GM13977 (cell line): ENCODE measurements around the gene ACSBG1.

Source experiments
- DNase-seq: peaks from one replicate; pipeline ENCODE4 v3.0.0; 2012; ENCODE audit warnings: low spot score
- CTCF ChIP-seq: IDR thresholded peaks from 2 replicates; pipeline ENCODE4 v1.5.1; 2012; ENCODE audit warnings: mild to moderate bottlenecking, control low read depth; ENCODE audit not compliant: insufficient read depth; ENCODE audit errors: extremely low read depth, missing control alignments
- in situ Hi-C: fragments of 300-500 bp; cut with MboI; formaldehyde crosslinking; loops from one replicate; pipeline ENCODE4 v1.12.0; 2022; ENCODE audit warnings: low sequenced_read_pairs, low pct_unique_long_range_greater_than_20kb, mixed read lengths, inconsistent platforms; ENCODE audit not compliant: unreplicated experiment

Gene ACSBG1

GRCh38 chr15:78263907-78264303 lies 29.5 kb upstream of the ACSBG1 start:
- TF ChIP-seq CTCF: no peak
- no peak for DNase-seq
- in situ Hi-C loops: no loop called here

GRCh38 chr15:78263351-78263781 lies 29.0 kb upstream of the ACSBG1 start:
- in situ Hi-C loops: no loop called here
- no peak for TF ChIP-seq CTCF
- peak; percentile 43 for DNase-seq

GRCh38 chr15:78261062-78261461 lies 26.7 kb upstream of the ACSBG1 start:
- in situ Hi-C loops: no loop called here
- DNase-seq: no peak
- TF ChIP-seq CTCF: no peak

- in situ Hi-C loops: no loop called here
- TF ChIP-seq CTCF: no peak
- no peak for DNase-seq
These were observed 26.1 kb upstream of the ACSBG1 start for GRCh38 chr15:78260489-78260888.

- in situ Hi-C loops: no loop called here
These were observed 24.9 kb upstream of the ACSBG1 start for GRCh38 chr15:78259232-78259631.

GRCh38 chr15:78257681-78258080 lies 23.3 kb upstream of the ACSBG1 start:
- in situ Hi-C loops: no loop called here
- TF ChIP-seq CTCF: no peak
- no peak for DNase-seq

More at GRCh38 chr15:78259232-78259631, 24.9 kb upstream of the ACSBG1 start:
- TF ChIP-seq CTCF: no peak
- no peak for DNase-seq

GRCh38 chr15:78256044-78256437 lies 21.7 kb upstream of the ACSBG1 start:
- in situ Hi-C loops: no loop called here
- no peak for DNase-seq
- no peak for TF ChIP-seq CTCF
